Measurements from ENCODE around the gene HSF5.

GRCh38 chr17:58414596-58414997 lies 73.6 kb downstream of the HSF5 start:
- TF ChIP-seq CREB5 (CRISPR knock-in tag; IDR thresholded peaks at IDR 0.05; ENCODE audit: low read depth) (no peak), ISL1 (CRISPR knock-in tag; IDR thresholded peaks at IDR 0.05) (no peak), PATZ1 (CRISPR knock-in tag; IDR thresholded peaks at IDR 0.05; ENCODE audit: borderline replicate concordance) (no peak), TCF4 (CRISPR knock-in tag; IDR thresholded peaks at IDR 0.05; ENCODE audit: borderline replicate concordance) (no peak), RARB (CRISPR knock-in tag; IDR thresholded peaks at IDR 0.05) (no peak), ZNF8 (CRISPR knock-in tag; IDR thresholded peaks at IDR 0.05) (no peak), ARNTL (CRISPR knock-in tag; IDR thresholded peaks at IDR 0.05; ENCODE audit: borderline replicate concordance, low read depth) (no peak), ZC3H10 (CRISPR knock-in tag; IDR thresholded peaks at IDR 0.05) (no peak), CSDC2 (CRISPR knock-in tag; IDR thresholded peaks at IDR 0.05) (no peak), ZFP3 (CRISPR knock-in tag; IDR thresholded peaks at IDR 0.05) (no peak), ZFP30 (CRISPR knock-in tag; IDR thresholded peaks at IDR 0.05) (no peak)
